GM20000 (cell line): ENCODE results near the gene RCAN1.

Experiments used
- DNase-seq: peaks from one replicate; pipeline ENCODE4 v3.0.0; 2012; ENCODE audit warnings: low spot score
- TF ChIP-seq, protein P1 (sequence below): IDR thresholded peaks from 2 replicates; pipeline ENCODE4 v1.5.1; 2012; ENCODE audit warnings: mild to moderate bottlenecking, control low read depth; ENCODE audit errors: extremely low read depth, missing control alignments

The RCAN1 gene

DNA sequence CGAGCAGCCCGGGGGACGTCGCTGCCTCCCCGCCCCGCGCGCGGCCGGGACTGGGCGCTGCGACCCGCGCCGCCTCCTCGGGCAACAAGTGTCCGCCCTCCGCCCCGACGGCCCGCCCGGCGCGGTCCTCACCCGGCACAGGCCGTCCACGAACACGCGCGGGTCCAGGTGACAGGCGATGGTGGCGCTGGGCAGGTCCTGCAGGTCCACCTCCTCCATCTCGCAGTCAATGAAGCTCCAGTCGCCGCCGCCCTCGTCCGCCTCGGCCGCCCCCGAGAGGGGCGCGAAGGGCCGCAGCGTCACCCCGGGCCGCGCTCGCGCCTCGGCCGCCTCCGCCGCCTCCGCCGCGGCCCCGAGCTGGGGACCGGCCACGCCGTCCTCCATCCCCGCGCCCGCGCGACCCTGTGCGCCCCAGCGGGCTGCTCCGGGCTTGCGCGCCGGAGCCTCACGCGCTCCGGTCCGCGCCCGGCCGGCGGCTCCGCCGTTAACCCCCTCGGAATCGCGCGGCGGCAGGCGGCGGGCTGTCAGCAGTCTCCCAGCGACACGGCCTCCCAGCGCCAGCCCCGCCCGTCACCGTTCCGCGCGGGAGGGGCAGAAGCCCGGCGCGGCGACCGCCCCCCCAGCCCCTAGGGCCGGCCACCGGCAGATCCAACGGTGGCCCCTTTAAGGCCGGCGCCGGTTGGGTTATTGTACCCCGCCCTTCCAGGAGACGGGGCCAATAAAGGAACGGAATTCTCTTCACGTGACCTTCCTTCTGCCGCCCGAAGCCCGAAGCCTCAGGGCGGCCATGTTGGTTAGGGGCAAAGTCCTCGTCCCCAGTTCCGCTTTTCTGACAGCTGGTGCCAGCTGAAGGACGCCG lies at the start of gene RCAN1:
Gene RCAN1, minus strand, starts transcription at position 486 of the 859 bp plus-strand sequence. Its CDS starts 102 bp downstream, at position 384.
- TF ChIP-seq, protein P1, sequence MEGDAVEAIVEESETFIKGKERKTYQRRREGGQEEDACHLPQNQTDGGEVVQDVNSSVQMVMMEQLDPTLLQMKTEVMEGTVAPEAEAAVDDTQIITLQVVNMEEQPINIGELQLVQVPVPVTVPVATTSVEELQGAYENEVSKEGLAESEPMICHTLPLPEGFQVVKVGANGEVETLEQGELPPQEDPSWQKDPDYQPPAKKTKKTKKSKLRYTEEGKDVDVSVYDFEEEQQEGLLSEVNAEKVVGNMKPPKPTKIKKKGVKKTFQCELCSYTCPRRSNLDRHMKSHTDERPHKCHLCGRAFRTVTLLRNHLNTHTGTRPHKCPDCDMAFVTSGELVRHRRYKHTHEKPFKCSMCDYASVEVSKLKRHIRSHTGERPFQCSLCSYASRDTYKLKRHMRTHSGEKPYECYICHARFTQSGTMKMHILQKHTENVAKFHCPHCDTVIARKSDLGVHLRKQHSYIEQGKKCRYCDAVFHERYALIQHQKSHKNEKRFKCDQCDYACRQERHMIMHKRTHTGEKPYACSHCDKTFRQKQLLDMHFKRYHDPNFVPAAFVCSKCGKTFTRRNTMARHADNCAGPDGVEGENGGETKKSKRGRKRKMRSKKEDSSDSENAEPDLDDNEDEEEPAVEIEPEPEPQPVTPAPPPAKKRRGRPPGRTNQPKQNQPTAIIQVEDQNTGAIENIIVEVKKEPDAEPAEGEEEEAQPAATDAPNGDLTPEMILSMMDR: no peak
- peak; percentile 95 for DNase-seq

DNA sequence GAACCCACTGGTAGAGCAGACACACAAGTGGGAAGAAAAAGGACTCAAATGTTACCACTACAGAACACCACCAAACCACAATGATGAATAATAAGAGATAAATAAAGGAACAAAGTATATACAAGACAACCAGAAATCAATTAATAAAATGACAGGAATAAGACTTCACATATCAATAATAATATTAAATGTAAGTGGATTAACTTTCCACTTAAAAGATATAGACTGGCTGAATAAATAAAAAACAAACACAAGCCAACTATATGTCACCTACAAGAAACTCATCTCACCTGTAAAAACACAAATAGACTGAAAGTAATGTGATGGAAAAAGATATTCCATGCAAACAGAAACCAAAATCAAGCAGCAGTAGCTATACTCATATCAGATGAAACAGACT lies 46.9 kb upstream of the RCAN1 start:
- DNase-seq: no peak
- TF ChIP-seq, protein P1: no peak

DNA sequence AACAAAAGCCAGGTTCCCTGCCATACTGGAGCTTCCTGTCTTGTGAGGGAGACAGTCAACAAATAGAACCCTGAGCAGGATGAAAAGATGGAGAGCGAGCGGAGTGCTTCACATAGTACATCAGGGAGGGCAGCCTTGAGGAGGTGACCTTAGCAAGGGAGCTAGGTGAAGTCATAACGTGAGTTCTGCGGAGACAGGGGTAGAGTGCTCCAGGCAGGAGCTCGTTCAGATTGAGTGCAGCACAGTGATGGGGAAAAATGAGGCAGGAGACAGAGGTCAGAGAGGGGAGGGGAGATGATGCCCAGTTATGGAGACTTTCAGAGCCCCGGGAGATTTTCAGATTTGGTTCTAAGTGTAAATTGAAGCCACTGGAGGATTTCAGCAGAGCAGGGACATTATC lies 38.6 kb upstream of the RCAN1 start:
- DNase-seq: no peak
- TF ChIP-seq, protein P1: no peak

DNA sequence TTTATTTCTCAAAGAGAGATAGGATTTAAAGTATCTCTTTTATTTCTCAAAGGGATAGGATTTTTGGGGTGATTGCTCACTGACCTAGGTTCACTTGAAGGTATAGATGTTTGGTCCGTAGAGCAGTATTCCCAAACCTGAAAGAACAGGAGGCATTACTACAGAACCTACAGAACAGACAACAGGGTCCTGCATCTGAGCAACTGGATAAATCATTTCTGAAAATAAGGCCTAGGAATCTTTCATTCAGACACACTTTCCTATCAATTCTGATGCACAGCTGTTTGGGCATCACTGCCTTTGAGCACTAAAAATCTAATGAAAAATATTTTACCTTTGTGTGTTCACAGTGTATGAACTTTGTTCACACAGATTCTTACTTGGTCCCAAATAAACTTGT lies 36.7 kb upstream of the RCAN1 start:
- TF ChIP-seq, protein P1: no peak

DNA sequence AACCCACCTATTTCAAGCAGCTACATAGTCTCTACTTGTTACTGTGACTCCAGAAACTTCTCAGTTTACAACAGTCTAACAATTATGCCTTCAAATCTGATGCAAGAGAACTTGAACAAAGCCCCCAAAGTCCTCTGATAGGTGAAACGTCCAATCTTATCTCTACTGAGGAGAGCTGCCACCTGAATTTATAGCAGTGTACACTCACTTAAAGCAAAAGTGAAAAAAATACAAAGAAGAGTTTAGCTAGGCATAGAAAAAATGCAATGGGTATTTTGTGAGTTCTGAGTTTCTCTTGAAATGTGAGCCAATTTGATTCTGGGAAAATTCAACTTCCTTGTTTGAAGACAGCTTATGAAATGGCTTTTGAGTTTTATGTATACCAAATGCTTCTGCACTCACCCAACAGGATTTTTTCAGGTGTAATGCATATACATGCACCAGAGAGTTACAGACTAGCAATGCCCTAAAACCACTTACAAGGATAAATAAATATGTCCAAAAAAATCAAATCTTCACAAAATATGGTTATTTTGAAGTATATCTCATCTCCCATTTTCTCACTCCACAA lies 36.0 kb upstream of the RCAN1 start:
- TF ChIP-seq, protein P1: no peak
- DNase-seq: no peak

More for the DNA sequence above, 36.7 kb upstream of the RCAN1 start:
- DNase-seq: no peak

DNA sequence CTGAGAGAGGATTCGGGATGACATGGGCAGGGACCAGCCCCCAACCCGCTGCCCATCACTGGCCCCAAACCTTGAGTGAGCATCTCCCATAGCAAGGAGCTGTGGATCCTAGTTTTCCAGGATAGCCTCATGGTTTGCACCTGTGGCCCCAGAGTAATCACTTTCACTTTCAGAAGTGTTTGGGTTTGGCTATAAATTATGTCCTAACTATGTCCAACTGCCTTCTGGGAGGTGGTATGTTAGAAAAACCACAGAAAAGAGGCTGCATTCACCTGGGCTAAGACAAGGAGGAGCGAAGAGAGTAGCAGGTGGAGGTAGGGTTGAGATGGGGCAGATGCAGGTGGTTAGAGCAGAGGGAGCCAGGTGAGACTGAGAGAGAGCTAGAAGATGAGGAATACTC lies 34.5 kb upstream of the RCAN1 start:
- DNase-seq: no peak

More for the DNA sequence above, 34.5 kb upstream of the RCAN1 start:
- TF ChIP-seq, protein P1: no peak
